GM13976 (cell line): Measurements from ENCODE around the gene P2RX7.

Source experiments
- DNase-seq: peaks from one replicate; pipeline ENCODE4 v3.0.0; 2012; ENCODE audit warnings: low spot score
- in situ Hi-C: fragments of 300-500 bp; cut with MboI; formaldehyde crosslinking; loops from one replicate; pipeline ENCODE4 v1.12.0; 2022; ENCODE audit warnings: low sequenced_read_pairs, mixed read lengths, inconsistent platforms; ENCODE audit not compliant: unreplicated experiment
- TF ChIP-seq, protein P1 (sequence below): IDR thresholded peaks from 2 replicates; pipeline ENCODE4 v1.5.1; 2012; ENCODE audit warnings: borderline replicate concordance, mild to moderate bottlenecking; ENCODE audit not compliant: insufficient read depth; ENCODE audit errors: extremely low read depth, missing control alignments, control extremely low read depth

P2RX7 gene

DNA sequence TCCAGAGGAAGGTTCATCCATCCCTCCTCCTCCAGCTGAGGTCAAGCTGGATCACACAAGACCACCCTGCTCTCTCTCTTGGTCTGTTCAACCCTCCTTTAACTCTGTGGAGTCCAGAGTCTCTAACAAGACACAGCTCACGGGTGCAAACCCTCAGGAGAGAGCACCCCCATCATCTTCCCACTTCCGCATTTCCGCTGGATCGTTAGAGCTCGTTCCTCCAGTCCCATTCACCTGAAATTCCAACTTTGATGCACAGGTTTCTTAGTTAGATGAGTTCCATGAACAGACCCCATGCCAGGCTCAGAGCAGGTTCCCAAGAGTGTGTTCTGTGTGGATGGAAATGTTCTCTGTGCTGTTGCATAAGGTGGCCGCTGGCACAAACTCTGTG is 44.5 kb upstream of the P2RX7 start:
- no peak for DNase-seq
- in situ Hi-C loops, result no loop called here
- TF ChIP-seq, protein P1, sequence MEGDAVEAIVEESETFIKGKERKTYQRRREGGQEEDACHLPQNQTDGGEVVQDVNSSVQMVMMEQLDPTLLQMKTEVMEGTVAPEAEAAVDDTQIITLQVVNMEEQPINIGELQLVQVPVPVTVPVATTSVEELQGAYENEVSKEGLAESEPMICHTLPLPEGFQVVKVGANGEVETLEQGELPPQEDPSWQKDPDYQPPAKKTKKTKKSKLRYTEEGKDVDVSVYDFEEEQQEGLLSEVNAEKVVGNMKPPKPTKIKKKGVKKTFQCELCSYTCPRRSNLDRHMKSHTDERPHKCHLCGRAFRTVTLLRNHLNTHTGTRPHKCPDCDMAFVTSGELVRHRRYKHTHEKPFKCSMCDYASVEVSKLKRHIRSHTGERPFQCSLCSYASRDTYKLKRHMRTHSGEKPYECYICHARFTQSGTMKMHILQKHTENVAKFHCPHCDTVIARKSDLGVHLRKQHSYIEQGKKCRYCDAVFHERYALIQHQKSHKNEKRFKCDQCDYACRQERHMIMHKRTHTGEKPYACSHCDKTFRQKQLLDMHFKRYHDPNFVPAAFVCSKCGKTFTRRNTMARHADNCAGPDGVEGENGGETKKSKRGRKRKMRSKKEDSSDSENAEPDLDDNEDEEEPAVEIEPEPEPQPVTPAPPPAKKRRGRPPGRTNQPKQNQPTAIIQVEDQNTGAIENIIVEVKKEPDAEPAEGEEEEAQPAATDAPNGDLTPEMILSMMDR, result no peak

DNA sequence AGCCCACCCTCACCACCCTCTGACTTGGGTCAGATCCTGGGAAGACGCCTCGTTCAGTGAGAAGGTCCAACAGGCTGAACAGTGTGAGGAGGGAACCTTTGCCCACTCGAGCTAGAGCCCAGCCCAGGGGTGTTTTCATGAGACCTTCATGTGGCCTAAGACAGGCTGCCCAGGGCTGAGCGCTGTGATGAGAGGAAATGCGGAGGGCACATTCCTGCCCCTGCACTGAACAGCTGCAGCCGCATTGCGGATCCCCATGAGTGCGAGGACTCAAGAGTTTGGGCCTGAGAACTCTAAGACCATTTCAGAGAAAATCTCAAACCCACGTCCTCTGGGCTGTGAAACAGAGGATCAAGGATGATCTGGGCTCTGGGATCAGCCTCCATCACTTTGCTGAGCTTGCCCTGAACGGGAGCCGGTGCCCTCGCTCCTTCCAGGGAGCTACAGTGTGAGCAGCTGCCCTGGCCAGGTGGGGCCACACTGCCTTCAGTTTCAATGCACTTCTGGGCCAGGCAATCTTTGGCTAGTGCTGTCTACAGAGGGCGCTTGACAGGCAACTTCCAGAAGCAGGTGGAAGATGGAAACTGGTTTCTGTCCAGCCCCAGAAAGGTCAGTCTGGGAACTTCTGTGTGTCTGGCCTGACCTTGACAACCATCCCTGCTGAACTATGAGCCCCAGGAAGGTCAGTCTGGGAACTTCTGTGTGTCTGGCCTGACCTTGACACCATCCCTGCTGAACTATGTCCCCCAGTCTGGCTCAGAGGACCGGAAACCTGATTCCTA is 43.5 kb upstream of the P2RX7 start:
- TF ChIP-seq, protein P1, result no peak
- DNase-seq, result no peak
- in situ Hi-C loops, result no loop called here

DNA sequence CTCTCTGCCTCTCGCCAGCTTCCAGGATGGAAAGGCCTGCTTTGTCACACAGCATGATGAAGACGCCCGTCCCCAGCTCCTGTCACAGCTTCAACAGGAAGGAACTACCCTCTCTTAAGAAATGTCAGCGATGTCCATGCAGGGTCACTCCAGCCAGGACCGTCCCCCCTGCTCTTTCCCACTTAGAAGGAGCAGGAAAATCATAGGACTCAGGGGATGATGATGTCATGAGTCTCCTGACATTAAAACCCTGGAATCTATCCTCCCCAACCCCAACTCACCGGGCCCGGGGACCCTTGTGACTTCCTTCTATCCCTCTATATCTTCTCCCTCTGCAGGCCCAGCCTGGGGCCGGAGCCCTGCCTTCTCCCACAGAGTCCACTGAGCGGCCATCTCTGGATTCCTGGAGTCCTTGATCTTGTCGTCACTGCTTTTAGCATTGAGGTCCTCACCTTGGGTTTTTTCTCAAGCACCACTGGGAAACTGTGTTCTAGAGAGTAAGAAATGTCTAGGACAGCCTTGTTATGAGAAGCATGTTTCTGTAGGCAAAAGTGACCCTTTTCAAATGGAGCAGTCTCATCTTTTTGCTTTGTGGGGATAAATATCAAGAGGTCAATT is 42.8 kb upstream of the P2RX7 start:
- DNase-seq, result no peak
- TF ChIP-seq, protein P1, result no peak
- in situ Hi-C loops, result no loop called here

DNA sequence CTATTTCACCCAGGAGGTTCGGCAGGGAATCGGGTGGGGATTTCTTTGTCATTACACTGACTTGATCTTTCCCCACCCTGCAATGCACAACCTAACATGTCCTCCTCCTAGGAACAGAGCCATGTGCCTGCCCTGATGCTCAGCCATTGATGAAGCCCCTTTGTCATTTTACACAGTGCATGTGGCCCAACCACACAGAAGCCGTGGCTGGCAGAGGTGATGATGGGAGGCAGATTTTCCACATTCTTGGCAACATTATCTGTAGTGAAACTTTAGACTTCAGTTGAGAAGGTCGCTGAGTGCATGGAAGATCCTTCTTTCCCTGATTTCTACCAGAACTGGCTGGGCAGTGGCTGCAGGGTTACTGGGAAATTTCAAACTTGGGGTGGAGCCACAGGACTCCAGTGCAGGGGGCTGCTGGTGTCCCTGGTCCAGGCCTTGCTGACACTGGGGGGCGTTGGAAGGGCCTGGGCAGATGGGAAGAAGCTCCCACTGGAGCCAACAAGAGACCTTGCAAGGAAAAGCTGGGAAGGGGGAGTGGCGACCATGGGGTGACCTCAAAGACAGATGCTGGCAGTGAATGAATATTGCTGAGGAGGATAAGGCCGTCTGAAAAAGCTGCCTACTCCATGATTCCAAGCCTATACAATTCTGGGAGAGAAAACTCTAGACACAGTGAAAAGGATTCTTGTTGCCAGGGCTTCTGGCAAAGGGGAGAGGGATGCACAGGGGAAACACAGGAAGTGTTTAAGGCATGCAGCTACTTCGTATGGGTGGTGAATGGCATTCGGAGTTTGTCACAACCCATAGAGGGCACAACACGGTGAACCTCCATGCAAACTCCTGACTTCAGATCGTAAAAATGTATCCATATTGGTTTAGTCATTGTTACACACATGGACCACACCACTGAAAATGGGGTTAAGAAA is 41.8 kb upstream of the P2RX7 start:
- DNase-seq, result no peak
- in situ Hi-C loops, result no loop called here
- TF ChIP-seq, protein P1, result no peak

DNA sequence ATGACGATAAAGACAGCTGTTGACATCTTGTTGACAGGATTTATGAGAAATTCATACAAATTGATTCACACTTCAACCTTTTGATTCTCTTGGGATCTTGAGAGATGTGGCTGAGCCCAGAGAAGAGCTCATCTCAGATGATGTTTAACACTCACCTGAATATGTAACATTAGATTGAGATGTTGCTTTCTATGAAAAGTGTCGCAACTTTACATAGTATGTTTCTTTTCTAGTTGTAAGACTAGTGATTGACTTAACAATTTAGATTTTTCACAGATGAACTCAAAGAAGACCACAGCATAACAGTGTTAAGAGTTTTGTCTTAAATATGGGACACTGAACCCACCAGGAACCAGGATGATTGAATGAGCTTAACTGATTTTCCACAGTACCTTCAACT is 40.6 kb upstream of the P2RX7 start:
- no peak for DNase-seq
- TF ChIP-seq, protein P1, result no peak
- in situ Hi-C loops, result no loop called here

DNA sequence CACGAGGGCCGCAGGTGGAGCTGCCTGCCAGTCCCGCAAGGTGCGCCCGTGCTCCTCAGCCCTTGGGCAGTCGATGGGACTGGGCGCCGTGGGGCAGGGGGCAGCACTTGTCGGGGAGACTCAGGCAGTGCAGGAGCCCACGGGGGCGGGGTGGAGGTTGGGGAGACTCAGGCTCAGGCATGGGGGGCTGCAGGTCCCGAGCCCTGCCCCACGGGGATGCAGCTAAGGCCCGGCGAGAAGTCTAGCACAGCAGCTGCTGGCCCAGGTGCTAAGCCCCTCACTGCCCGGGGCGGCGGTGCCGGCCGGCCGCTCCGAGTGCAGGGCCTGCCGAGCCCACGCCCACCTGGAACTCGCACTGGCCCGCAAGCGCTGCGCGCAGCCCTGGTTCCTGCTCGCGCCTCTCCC is 39.2 kb upstream of the P2RX7 start:
- TF ChIP-seq, protein P1, result no peak
- in situ Hi-C loops, result no loop called here
- no peak for DNase-seq
